ENCODE results near the gene LRIG1. TPM values are rescaled to one million over a fixed set of nuclear protein-coding genes. Genes with fewer than 3 reads are reported as not detected.

The LRIG1 gene
- total RNA-seq, 1 experiment from 2014 or later: 4.0 TPM

DNA sequence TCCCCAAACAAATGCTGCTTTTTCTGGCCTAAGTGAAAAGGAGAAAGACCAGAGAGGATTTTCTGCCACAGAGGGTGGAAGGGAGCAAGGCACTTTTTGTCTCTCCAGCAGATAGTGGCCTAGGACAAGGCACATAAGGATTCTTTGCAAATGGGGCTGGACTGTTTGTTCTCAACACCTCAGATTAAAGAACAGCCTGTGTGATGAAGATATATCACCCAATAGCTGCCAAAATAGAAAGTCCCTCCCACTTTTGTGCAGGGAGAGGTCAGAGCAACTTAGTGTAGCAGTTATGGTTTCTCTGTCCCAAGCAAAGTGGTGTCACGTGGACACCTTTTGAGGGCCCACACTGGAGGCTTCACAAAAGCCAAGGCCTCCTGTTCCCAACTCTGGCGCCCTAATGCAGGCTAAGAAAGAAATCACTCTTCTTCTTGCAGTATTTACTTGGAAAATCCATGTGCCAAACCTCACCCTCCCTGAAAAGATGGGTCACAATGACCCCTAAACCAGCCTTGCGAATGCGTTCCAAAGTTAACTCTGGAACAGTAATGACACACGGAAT lies 84.9 kb downstream of the LRIG1 start:
- DNase-seq (ENCODE audit: low read depth): no peak
- in situ Hi-C loops (cut with HindIII; ENCODE audit: low pct_unique_long_range_greater_than_20kb, low sequenced_read_pairs): no loop called here

DNA sequence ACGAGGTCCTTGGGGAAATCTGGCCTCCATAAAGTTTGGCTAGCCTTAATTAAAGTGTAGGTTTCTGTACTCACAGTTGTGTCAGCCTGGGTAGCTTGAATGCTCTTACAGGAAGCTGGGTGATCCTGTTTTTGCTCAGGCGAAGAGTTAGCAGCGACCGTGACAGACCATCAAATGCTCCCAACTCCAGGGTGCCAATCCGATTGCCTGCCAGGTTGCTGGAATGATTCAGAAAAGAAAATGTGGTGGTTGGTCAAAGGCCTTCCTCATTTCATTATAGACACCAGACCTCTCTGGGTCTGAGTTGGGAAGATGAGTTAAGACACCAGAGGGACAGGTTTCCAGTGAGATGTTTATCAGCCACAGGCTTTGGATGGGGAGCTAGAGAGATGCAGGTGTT lies 86.0 kb downstream of the LRIG1 start:
- DNase-seq (ENCODE audit: low read depth): no peak
- in situ Hi-C loops (cut with HindIII; ENCODE audit: low pct_unique_long_range_greater_than_20kb, low sequenced_read_pairs): no loop called here

DNA sequence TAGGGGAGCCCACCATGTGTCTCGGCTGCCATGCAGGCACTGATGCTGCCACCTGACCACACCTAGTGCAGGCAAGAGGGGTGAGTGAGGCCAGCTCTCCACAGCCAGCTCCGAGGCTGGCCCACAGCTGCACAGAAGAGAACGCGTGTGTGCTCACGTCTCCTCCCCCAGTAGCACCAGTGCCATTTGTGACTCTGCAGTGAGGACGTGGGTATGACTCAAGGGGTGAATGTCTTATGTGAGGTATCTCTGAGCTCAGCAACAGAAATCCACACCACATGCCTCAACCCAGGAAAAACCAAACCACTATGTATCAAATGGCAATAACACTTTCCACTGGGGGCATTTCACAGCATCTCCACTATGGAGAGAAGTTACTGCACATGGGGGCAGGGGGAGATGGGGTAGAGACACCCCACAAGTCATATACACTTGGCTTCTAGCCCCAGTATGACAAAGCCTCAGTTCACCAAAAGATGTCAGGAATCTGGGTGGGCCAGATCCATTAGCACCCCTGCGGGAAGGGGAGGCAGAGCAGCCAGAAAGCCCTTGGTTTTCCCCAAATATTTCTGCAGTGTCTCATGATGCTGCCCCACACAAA lies 87.6 kb downstream of the LRIG1 start:
- no peak for DNase-seq (ENCODE audit: low read depth)
- in situ Hi-C loops (cut with HindIII; ENCODE audit: low pct_unique_long_range_greater_than_20kb, low sequenced_read_pairs): no loop called here

DNA sequence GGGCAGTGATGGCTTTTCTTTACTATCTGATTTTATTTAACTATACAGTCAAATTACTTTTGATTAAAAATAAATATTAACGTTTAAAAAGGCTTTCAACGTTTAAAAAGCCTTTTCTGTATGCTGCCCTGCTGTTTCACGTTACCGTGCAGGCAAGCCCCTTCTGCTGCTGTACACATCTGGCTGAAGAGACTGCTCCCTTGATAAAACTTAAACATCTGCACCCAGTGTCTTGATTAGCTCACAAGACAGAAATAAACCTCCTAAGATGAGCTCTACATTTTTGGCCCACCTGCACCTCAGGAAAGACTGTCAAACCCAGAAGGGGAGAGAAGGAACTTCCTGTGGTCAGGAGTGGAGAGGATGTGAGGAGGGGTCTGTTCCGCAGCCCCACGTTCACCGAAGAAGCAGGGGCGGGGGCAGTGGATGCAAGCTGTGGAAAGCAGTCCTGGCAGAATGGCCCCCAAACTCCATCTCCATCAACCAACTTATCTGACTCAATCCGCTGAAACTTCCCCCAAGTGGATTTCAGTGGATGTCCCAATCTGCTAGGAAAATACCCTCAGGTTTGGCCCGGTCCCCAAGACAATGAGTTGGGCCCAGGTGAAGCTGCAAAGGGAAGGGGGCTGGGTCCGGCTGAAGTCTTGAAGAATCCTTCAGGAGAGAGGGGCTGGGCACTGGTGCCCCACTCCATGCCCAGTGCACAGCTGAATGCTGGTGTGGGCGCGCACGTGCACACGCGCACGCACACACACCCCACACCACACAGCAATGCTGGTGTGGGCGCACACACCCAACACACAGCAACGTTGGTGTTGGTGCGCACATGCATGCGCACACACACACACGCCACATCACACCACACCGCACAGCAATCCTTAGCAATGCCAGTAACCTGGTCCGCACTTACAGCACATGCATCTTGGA lies 88.6 kb downstream of the LRIG1 start:
- in situ Hi-C loops (cut with HindIII; ENCODE audit: low pct_unique_long_range_greater_than_20kb, low sequenced_read_pairs): no loop called here
- DNase-seq (ENCODE audit: low read depth): no peak

DNA sequence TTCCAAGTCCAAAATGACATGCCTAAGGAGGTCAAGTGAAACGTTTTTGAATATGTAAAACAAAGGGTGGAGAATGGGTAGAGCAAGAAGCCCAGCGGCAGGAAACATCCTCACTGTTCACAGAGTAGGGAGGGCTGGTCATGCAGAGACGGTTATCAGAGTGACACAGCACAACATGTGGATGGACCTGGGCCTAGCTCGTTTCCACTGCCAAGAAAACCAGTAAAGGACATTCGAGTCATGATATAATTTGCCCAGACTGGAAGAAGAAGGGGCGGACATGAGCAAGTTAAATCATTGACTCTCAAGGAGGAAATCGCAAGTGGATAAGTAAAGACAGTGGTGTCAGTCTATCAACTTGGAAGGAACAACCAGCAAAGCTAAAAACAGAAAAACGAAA lies 89.3 kb downstream of the LRIG1 start:
- peak; percentile 8 for DNase-seq (ENCODE audit: low read depth)
- in situ Hi-C loops (cut with HindIII; ENCODE audit: low pct_unique_long_range_greater_than_20kb, low sequenced_read_pairs): no loop called here

DNA sequence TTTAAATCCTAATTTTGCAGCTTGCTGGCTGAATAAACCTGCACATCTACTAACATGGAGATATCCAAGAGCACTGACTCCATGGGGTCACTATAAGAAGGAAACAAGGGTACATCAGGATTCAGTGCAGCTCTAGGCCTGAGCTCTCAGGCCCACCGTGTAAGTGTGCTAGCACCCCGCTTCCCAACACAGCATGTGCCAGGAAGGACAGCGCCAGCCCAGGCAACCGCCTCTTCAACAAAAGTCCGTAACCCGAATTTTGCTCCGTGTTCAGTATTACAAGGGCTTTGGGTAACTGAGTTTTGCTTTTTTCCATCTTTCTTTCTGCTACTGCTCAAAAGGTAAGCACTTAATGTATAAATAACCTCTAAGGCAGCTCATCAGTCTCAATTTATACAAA lies 89.8 kb downstream of the LRIG1 start:
- no peak for DNase-seq (ENCODE audit: low read depth)
- in situ Hi-C loops (cut with HindIII; ENCODE audit: low pct_unique_long_range_greater_than_20kb, low sequenced_read_pairs): no loop called here

DNA sequence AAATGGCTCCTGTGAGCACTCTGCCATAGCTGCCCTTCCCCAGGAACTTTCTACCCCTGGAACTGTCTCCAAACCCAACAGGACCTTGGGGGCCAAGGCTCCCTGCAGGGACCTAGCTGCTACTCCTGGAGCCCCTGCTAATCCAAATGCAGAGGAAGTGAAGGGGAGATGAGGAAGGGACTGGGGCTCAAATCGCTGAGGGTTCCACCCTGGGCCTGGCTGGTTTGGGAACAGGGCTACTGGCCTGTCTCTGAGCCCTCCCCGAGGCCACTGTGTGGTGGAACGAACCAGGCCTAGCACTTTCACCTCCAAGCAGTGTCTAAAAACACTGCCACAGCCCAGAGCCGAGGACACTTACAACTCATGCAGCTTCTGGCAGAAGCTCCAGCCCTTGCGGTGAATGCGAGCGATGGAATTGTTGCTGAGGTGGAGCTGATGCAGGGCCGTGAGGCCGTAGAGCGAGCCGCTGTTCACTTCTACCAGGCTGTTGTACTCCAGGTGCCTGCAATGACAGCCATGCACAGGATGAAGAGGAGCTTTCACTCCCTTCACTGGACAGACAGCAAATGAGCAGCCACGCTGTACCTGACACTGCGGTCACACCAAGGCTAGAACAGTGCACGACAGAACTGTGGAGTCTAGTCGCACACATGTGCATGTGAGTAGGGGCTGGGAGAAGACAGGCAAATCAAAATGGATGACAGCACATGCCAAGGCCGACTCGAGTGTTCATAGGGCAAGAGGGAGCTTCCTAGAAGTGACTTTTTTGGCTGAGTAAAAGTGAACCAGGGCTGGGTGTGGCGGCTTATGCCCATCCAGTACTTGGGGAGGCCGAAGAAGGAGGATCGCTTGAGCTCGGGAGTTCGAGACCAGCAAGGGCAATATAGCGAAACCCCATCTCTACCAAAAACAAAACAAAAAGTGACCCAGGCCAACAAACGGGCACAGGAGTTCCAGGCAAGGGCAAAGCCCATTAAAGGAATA lies 90.8 kb downstream of the LRIG1 start:
- in situ Hi-C loops (cut with HindIII; ENCODE audit: low pct_unique_long_range_greater_than_20kb, low sequenced_read_pairs): no loop called here

DNA sequence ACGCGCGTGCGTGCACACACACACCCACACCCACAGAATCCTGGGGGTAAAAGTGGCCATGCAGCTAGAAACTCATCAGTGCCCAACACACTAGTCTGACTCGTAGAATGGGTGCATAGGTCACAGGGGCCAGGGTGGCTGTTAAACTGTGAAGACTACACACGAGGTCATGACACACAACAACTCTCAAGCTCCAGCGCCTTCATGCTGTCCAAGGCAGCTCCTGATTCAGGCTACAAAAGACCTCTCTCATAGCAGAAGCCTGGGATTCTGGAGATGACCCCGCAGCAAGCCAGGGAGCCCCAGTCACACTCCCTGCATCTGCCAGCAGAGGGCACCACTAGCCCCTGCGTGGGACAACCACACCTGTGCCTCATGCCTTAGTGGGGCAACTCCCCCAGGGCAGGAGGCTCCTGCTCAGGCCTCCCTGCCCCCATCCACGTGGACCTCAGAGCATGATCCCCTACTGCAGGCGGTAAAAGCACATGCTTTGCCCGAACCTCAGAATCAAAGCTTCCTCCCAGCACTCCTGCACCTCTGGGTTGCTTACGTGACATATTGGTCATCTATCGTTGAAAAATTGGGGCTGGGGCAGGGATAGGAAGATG lies 93.1 kb downstream of the LRIG1 start:
- DNase-seq (ENCODE audit: low read depth): peak; percentile 35
- in situ Hi-C loops (cut with HindIII; ENCODE audit: low pct_unique_long_range_greater_than_20kb, low sequenced_read_pairs): no loop called here

More for the DNA sequence above, 90.8 kb downstream of the LRIG1 start:
- DNase-seq (ENCODE audit: low read depth): no peak

DNA sequence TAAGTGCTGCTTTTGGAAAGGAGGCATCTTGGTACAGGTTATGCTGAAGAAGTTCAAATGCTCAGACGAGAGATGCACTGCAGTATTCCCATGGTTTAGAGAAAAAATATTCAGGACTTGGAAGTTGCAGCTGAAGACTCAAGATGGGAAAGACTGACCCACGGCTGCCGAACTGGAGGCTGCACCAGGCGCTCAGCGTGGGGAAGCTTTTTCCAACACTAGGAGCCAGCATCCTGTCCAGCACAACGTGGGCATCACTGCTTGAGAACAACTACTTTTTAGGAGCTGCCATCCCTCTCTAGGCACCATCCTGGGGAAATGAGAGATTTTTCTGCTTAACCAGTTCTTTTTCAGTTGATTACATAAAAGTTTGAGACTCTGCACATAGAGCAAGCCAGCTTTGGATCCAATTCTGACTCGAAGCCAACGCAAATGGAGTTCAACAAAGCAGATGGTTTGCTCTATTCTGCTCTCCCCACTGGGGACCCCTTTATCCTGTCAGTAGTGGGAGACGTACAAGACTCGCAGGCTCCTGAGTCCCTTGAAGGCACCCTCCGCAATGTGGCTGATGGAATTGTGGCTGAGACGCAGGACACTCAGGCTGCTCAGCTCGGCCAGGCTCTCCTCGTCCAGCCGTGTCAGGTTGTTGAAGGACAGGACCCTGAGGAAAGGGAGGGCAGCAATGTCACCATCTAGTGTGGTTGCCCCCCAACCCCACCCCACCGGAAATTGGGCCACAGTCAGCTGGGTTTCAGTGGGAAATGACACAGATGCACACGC lies 93.8 kb downstream of the LRIG1 start:
- in situ Hi-C loops (cut with HindIII; ENCODE audit: low pct_unique_long_range_greater_than_20kb, low sequenced_read_pairs): no loop called here

DNA sequence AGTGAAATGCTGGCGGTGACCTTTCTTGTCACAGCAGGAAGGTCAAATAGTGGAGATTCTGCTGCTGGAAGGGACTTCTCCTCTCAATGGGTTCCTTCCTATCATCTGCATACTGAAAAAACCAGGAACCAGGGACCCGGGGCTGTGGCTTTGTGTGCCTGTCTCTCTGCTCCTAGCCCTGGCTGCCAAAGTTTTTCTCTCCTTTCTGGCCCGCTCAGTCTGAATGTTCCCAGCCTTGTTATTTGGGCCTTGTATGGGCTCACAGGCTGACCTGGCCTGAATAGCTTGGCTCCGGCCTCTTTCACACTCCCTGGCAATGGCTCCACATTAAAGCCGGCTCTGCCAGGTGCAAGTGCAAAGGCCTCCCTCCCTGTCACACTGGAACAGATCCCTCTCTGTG lies 94.7 kb downstream of the LRIG1 start:
- in situ Hi-C loops (cut with HindIII; ENCODE audit: low pct_unique_long_range_greater_than_20kb, low sequenced_read_pairs): no loop called here

More for the DNA sequence above, 93.8 kb downstream of the LRIG1 start:
- DNase-seq (ENCODE audit: low read depth): no peak

DNA sequence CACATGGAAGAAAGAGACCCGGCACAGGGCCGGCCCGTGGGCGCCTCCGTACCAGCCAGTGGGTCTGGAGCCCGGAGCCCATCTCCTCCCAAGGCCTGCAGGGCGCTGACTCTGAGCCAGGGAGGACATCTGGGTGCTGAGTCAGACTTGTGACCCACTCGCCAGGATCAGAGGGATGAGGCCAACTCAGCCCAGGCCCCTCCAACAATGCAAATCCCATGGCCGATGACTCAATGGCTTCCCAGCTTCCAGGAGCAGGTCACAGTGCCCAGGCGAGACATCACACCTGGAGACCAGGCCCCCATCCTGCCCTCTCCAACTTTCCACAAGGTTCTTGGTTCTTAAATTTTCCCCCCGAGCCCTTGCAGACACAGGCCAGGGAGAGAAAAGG lies 95.1 kb downstream of the LRIG1 start:
- in situ Hi-C loops (cut with HindIII; ENCODE audit: low pct_unique_long_range_greater_than_20kb, low sequenced_read_pairs): no loop called here

More for the DNA sequence above, 94.7 kb downstream of the LRIG1 start:
- no peak for DNase-seq (ENCODE audit: low read depth)

DNA sequence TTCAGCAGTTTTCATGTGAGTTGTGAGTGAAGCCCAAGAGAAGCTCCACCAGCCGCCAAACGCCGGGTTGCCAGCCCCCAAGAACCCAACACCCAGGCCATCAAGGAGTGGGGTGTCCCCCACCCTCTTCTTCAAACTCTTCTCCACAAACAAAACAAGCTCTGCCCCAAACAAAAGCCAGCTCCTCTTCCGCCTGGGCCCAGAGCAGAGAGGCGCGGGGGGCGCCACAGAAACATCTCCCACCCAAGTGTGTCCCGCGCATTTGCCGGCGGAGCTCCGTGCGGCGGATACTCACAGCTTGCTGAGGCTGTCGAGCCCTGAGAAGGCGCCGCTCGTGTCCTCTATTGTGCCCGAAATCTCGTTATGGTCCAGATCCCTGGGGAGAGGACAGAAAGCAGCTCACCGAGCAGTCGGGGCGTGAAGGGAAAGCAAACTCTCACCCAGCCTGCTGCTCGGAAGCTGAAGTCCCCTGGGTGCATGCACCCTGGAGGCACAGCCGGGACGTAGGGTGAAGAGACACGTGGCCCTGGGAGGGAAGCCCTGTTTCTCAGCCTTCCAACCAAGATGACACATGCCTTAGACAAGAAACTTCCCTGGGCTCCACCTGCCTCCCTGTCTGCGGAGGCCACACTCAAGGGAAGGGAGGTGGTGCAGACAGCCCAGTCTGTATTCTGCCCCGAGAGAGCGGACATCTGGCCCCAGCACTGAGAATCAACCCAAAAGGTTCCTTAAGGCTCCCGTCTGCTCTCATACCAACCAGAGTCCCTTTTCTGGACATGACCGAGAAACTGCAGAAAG lies 95.7 kb downstream of the LRIG1 start:
- DNase-seq (ENCODE audit: low read depth): no peak
- in situ Hi-C loops (cut with HindIII; ENCODE audit: low pct_unique_long_range_greater_than_20kb, low sequenced_read_pairs): no loop called here

More for the DNA sequence above, 95.1 kb downstream of the LRIG1 start:
- DNase-seq (ENCODE audit: low read depth): no peak

DNA sequence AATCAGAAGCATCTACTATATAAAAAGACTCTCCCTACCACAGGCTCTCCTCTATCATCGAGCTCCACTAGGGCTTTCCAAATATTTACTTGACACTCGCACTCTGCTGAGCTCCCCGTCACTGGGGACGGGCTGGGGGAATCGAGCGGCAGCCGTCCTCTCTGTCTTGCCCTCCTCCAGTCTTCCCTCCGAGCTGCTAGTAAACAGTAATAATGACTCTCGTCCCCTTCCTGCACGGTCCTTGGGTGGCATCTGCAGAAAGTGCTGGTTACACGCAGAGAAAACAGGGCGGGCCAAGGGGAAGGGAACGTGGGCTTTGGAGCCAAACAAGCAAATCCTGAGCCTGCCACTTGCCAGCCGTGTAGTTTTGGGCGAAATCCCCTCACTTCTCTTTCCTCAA lies 96.6 kb downstream of the LRIG1 start:
- no peak for DNase-seq (ENCODE audit: low read depth)
- in situ Hi-C loops (cut with HindIII; ENCODE audit: low pct_unique_long_range_greater_than_20kb, low sequenced_read_pairs): no loop called here

DNA sequence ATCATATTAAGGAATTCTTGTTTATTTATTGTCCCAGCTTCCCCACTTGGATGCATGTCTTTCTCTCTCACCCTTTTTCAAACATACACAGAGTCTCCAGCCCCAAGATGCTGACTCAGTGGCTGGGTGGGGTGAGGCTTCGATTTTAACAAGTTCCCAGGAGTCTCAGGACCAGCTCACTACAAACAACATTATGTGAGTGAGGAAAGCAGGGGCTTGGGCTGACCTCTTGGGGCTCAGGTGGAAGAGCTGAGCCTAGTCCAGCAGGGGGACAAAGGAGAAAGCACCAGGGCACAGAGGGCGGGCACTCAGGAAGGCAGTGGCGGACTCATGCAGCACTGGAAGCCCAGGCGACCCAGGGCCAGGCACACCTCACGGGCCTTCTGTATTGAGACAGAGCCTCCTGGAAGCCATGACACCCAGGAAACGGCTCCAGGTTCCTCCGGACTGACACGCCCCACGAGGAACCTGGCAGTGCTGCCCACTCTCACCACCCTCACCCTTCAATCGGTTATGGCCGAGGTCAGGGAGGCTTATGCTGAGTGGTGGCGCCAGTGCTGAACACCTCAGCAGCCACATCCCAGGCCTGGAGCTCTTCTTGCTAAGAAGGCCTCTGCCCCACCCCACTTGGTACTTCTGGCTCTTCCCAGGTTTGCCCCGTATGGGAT lies 97.4 kb downstream of the LRIG1 start:
- no peak for DNase-seq (ENCODE audit: low read depth)
- in situ Hi-C loops (cut with HindIII; ENCODE audit: low pct_unique_long_range_greater_than_20kb, low sequenced_read_pairs): no loop called here

DNA sequence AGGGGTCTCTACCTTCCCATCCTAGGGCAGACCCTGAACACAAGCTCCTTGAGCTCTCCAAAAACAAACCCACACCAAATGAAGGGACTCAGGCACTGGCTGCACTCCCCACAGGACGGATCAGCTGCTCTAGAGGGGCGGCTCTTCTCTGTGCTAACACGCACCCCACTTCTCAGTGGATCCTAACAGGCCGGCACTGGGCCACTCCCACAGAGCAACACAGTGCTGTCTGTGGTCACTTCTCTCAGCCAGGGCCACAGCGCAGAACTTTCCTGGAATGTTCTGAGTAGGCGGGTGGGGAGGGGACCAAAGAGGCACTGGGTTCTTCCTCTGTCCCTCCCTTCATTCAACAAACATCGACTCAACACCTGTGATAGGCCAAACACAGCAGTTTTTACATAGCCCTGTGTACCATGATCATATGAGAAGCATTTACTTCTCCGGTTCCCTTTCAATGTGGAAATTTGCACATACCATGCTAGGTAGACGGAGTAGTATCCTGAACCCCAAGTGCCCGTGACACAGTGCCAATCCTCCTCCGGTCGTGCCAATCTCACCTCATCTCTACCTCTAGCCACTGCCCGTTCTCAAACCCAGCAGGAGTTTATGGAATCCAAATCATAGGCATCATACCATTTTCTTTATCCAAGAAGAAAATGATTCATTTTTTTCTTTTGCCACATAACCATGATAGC lies 98.1 kb downstream of the LRIG1 start:
- no peak for DNase-seq (ENCODE audit: low read depth)
- in situ Hi-C loops (cut with HindIII; ENCODE audit: low pct_unique_long_range_greater_than_20kb, low sequenced_read_pairs): no loop called here

Data from Caki2 (cell line).